A549 treated with DMSO at 1 μM for 4 hours (cell line): ENCODE results near the gene ZNF296. TPM values are rescaled to one million over a fixed set of nuclear protein-coding genes. Genes with fewer than 3 reads are reported as not detected.

ENCODE experiments used
- total RNA-seq: library from RNA; stranded (reverse); fragments of 200-300 nt; extraction: Qiagen RNA extraction; gene quantifications from 5 replicates; pipeline ENCODE4 v1.2.3, GENCODE V29; 2022; ENCODE audit warnings: low read depth

The ZNF296 gene
- 6.6 to 9.2 TPM (median 7.7 TPM) in 5 replicates for total RNA-seq

GRCh38 chr19:45076029-45076850 lies at the start of gene ZNF296:
TSS of gene ZNF296 (minus strand) at chr19:45076478. CDS start at chr19:45076373, 105 bp downstream.

GRCh38 chr19:45092747-45093678 lies 16.7 kb upstream of the ZNF296 start, which contains the start of gene PPP1R37:
TSS of gene PPP1R37 (plus strand) at chr19:45093179. CDS start at chr19:45093326, 147 bp downstream.

GRCh38 chr19:45079063-45079910 lies 3.0 kb upstream of the ZNF296 start, which contains the start of gene GEMIN7:
TSS of gene GEMIN7 (plus strand) at chr19:45079260. CDS start at chr19:45090115, 10,855 bp downstream.

GRCh38 chr19:45038931-45039893 lies 37.1 kb downstream of the ZNF296 start, which contains the start of gene CLASRP:
TSS of gene CLASRP (plus strand) at chr19:45039045. CDS start at chr19:45040213, 1,168 bp downstream.

Other genes starting within 250 kb of the ZNF296 start
- gene NECTIN2, start 230.2 kb downstream of the ZNF296 start, total RNA-seq, result 75.5 to 88.4 TPM (median 83.4 TPM) in 5 replicates
- 206 to 267 TPM (median 230 TPM) in 5 replicates for gene TOMM40, start 185.2 kb downstream of the ZNF296 start, total RNA-seq
- gene APOE, start 170.7 kb downstream of the ZNF296 start, total RNA-seq, result 12.2 to 15.8 TPM (median 13.3 TPM) in 5 replicates
- 109 to 128 TPM (median 117 TPM) in 5 replicates for gene APOC1, start 161.9 kb downstream of the ZNF296 start, total RNA-seq
- gene APOC4, start 134.2 kb downstream of the ZNF296 start, total RNA-seq, result not detected in 5 replicates
- not detected in 5 replicates for gene APOC2, start 130.4 kb downstream of the ZNF296 start, total RNA-seq
- 136 to 197 TPM (median 165 TPM) in 5 replicates for gene CLPTM1, start 121.1 kb downstream of the ZNF296 start, total RNA-seq
- 41.9 to 59.2 TPM (median 49.1 TPM) in 5 replicates for gene RELB, start 75.0 kb downstream of the ZNF296 start, total RNA-seq
- 54.6 to 69.9 TPM (median 62.3 TPM) in 5 replicates for gene CLASRP, start 37.4 kb downstream of the ZNF296 start, total RNA-seq
- gene GEMIN7, start 2.8 kb upstream of the ZNF296 start, total RNA-seq, result 83.7 to 92.7 TPM (median 88.0 TPM) in 5 replicates
- gene PPP1R37, start 16.7 kb upstream of the ZNF296 start, total RNA-seq, result 19.5 to 31.8 TPM (median 29.7 TPM) in 5 replicates
- 0.04 to 0.09 TPM (median 0.05 TPM) in 5 replicates for gene NKPD1, start 84.5 kb upstream of the ZNF296 start, total RNA-seq
- gene TRAPPC6A, start 101.8 kb upstream of the ZNF296 start, total RNA-seq, result 34.8 to 41.6 TPM (median 37.2 TPM) in 5 replicates
- 11.6 to 15.2 TPM (median 13.4 TPM) in 5 replicates for gene BLOC1S3, start 102.3 kb upstream of the ZNF296 start, total RNA-seq
- 0.80 to 1.3 TPM (median 0.99 TPM) in 5 replicates for gene EXOC3L2, start 168.9 kb upstream of the ZNF296 start, total RNA-seq
- 5.4 to 9.7 TPM (median 7.3 TPM) in 5 replicates for gene MARK4, start 174.8 kb upstream of the ZNF296 start, total RNA-seq
- gene CKM, start 246.4 kb upstream of the ZNF296 start, total RNA-seq, result 0.11 TPM in 1 of 5 replicates, not detected in the others